ENCODE measurements around the gene SRRM4.

The SRRM4 gene

DNA sequence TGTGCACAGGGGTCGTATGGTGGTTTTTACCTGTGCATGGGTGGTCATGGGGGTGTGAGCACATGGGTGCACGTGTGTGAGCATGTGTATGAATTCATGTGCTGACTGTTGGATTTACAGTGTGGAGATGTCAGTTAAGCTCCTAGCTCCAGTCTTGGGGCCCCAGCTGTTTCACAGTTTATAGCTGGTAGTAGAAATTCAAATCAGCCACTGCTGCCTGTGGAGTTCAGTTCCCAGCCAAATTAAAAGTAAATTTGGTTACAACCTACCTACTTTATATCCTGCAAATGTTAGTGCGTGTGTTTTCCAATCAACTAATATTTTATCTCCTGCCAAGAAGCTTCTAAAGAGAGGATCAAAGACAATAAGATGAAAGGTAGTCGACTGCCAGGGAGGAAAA lies 141.4 kb downstream of the SRRM4 start:
- DNase-seq = no peak

DNA sequence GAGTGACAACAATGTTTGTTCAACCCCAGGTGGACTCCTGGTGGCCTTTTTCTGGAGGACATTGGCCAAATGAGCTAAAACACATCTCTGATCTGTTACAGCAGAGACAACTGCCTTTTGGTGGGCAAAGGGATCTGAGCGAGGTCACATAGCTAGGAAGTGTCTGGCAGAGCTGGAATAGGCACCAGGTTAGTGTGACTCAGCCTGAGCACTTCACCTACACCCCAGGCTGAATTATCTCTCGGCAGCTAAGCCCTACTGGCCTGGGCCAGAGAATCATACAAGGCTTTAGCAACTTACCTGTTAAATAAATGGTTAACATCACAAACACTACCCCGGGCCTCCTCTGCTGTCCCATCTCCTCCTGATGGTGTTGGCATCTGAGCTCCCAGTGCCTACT lies 147.2 kb downstream of the SRRM4 start:
- DNase-seq = no peak

DNA sequence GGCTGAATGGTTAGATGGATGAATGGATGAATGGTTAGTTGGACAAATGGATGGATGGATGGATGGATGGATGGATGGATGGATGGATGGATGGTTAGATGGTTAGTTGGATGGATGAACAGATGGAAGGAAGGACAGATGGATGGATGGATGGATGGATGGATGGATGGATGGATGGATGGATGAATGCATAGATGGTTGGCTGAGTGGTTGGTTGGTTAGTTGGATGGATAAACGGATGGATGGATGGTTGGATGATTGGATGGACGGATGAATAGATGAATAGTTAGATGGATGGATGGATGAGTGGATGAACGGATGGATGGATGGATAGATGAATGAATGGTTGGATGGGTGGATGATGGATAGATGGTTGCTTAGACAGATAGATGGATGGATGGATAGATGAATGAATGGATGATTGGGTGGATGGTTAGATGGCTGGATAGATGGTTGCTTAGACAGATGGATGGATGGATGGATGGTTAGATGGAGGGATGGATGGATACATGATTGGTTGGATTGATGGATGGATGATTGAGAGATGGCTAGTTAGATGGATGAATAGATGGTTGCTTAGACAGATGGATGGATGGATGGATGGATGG lies 148.6 kb downstream of the SRRM4 start:
- DNase-seq = no peak

DNA sequence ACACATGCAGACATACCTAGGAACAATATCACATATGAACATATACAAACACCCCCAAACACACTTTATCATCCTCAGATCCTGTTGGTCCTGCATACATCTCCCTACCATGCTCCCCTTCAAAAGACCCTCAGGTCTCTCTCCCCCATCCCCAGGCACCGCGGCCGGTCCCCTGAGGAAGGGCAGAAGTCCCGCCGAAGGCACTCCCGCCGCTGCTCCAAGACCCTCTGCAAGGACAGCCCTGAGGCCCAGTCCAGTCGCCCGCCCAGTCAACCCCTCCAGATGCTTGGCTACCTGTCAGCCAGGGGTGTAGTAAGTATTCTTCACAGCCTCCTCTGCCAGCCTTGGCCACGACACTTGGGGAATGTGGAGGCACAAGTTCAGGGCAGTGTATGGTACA lies 149.2 kb downstream of the SRRM4 start:
- no peak for DNase-seq

DNA sequence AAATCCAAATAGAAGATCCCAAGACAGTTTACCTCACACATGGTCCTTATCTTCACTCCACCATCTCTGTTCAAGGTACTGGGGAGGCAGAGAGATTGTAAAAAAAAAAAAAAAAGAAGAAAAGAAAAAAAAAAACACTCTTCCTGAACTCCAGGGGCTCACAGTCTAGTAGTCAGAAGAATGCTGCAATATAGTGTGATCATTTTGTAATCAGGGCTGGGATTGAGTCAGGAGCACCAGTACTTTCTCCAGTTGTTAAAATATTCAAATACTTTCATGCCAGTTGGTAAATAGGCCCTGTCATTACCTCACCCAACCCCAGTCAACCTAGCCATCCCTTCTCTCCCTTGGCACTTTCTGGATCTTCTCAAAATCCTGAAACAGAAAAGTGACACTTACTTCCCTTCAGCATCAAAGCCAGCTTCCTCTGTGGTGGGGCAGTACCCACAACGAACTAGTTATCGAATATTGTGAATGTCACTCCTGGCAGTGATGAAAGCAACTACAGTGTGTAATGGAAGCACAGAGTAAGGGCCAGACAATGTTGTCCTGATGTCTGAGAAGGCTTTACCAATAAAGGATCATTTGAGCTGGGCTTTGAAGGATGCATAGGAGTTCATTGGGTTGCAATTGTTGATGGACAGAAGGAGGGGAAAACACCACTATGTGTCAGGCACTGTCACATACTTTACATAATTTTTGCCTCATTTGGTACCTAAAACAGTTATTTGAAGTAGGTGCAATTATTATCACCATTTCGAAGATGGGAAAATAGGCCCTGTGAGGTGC lies 153.1 kb downstream of the SRRM4 start:
- no peak for DNase-seq

DNA sequence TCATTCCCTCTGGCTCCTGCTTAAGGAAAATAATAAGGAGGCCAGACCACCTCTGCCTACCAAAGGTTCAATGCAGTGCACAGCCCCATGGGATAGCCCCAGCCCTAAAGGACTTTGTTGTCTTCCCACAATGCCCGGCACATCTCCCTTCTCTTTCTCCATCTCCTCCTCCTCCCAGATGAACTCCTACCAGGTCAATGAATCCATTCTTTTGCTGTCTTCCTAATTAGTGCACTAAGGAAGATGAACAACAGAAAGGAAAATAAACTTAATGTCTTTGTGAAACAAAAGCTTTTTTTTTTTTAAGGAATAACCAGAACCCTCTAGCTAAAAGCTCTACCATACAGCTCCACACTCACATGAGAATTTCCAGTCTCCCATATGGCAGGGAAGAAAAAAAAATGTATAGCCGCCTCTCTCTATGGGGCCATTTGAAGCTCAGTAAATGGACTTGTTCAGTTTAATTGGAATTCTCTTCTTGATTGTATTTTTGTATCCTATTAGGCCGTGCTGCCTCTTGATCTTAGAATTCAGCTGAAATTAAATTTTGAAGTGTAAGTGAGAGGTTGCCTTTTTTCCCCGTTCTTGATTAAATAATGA lies 155.6 kb downstream of the SRRM4 start:
- DNase-seq = no peak

DNA sequence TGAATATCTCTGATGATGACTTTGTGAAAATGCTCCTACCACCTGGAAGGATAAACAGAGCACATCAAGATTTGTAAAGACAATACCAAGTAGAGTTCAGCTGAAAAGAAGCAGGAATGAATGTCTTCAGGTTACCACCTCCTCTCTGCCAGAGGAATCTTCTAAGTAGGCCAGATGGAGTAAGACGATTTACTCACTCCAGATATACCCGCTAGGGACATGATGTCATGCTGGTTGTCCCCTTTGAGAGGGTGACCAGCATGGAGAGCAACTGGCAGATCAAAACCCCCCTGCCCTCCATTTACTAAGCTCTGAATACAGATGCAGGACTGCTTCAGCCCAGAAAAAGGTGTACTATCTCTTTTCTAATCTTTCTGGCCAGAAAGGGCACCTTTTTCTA lies 158.1 kb downstream of the SRRM4 start:
- DNase-seq = no peak

DNA sequence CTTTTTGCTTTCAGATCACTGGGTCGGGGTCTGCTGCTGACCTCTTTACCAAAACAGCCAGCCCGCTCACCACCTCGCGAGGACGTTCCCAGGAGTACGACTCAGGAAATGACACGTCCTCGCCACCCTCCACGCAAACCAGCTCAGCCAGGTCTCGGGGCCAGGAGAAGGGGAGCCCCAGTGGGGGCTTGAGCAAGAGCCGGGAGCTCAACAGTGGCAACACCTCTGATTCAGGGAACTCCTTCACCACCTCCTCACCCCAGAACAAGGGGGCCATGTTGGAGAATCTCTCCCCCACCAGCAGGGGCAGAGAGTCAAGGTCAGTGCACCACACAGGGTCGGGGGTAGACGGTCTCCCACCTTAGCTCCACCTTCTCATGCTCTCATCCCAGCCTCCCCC lies 164.0 kb downstream of the SRRM4 start:
- no peak for DNase-seq

DNA sequence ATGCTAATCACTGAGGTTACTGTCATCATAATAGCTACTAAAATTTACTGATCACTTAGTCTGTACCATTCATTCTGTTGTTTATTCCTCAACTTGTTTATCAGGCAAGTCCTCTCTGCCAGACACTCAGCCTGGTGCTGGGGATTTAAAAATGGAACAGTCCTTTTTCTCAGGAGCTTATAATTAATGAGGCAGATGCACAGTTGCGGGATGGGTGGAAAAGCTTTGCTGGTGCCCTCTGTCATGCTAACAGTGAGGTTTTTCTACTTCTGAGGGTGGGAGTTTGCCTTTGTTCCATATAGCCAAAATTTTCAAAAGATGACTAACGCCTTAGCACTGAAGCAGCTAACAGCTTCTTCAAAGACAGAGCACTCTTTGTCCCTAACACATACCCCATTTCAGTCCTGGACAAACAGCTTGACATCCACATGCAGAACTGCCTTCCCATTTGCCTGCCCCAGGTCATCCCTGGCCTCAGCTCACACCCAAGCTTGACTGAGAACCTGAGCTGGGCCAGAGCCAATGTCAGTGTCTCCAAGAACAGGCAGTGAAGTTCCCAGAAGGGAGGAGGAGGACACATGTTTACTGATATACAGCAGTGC lies 166.6 kb downstream of the SRRM4 start:
- DNase-seq = no peak

DNA sequence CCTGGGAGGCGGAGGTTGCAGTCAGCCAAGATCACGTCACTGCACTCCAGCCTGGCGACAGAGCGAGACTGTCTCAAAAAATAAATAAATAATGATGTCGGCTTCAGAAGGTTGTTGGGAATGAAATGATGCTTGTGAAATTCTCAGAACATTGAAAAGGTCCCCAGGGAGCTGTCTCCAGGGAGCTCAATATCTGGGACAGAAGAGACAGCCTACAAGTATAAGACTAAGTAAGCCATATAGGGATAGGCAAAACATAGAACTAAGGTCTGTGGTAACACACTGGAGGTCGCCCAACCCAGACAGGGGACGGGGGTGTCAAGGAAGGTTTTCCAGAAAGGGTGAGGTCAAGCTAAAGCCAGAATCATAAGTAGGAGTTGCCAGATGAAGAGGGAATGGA lies 167.9 kb downstream of the SRRM4 start:
- no peak for DNase-seq

DNA sequence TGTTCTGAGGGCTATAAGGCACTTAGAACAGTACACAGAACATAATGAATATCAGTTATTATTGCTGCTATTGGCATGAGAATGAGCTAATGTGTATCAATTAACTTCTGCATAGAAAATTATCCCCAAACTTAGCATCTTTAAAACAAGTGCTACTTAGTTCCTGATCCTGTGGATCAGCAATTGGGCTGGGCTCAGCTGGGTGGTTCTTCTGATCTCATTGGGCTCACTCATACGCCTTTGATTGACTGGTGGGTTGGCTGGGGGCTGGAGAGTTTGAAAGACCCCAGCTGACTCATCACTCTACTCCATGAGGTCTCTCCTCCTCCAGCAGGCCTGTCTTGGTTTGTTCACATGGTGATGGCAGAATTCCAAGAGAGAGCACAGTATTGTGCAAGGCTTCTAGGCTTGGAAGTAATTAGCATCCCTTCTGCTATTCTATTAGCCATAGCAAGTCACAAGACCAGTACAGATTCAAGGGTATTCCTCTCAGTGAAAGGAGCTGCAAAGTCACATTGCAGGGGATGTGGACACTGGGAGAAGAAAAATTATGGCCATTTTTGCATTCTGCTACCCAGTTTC lies 170.2 kb downstream of the SRRM4 start:
- DNase-seq = no peak

DNA sequence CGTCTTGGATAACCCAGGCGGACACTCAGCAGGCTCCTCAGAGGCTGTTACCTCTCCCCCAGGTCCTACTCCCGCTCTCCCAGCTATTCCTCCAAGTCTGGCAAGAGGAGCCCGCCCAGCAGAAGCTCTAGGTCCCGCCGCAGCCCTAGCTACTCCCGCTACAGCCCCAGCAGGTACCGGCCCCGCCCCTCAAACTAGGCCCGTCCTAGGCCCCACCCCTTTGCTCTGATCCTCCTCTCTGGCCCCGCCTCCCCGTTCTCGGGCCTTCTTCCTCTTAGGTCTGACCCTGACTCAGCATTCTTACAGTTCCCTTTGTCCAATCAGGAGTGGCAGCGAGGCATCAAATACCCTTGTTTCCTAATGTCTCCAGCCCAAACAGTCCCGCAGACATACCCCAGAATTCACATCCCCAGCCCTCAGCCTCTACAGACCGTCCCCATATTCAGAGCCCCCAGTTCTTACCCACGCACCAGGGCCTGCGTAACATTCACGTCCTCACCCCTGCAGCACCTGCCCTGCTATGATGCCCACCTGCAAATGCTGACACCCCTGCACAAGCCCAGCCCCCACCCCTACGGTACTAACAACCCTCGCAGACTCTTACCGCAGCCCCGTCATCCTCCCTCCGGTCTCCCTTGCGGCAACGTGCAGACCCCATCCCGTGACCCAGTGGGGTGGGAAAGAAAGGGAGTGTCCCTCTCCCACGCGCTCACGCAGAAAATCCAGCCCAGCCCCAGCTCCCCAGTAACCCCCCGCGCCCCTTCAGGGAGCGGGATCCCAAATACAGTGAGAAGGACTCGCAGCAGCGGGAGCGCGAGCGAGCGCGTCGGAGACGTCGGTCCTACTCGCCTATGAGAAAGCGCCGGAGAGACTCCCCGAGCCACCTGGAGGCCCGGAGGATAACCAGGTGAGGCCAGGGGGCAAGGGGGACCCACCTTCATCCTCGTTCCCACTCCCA lies 172.4 kb downstream of the SRRM4 start:
- no peak for DNase-seq

DNA sequence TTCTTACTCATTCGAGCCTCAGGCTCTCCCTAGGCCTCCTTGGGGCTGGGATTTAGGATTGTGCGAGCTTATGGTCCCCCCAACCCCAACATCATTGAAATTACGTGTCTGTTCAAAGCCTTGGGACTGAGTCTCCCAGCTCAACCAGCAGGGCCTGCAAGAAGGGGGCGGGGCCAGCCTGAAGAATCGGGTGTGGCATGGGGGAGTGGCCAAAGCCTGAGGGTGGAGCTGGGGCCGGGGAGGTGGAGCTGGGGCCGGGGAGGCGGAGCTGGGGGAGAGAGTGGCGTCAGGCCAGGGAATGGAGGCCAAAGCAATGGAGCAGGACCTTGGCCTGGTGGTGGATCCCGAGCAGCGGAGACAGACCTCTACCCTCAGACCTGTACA lies 173.1 kb downstream of the SRRM4 start:
- DNase-seq = no peak

DNA sequence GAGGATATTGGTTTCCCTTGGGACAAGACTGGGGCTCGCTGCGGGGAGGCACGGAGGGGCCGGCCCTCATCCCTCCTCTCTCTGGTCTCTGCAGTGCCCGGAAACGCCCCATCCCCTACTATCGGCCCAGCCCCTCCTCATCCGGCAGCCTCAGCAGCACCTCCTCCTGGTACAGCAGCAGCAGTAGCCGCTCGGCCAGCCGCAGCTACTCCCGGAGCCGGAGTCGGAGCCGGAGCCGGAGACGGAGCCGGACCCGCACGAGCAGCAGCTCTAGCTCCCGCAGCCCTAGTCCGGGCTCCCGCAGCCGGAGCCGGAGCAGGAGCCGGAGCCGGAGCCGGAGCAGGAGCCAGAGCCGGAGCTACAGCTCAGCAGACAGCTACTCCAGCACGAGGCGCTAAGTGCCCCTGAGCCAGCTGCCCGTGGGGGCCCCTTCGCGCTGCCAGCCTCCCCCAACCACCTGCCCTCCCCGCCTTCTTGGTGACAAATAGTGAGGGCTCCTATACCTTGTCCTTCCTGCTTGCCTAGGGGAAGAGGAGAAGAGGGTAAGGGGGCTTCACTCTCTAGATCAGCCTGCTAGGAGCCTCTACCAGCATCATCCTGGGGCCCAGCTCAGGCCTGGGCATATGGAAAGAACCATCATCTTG lies 175.2 kb downstream of the SRRM4 start:
- no peak for DNase-seq

DNA sequence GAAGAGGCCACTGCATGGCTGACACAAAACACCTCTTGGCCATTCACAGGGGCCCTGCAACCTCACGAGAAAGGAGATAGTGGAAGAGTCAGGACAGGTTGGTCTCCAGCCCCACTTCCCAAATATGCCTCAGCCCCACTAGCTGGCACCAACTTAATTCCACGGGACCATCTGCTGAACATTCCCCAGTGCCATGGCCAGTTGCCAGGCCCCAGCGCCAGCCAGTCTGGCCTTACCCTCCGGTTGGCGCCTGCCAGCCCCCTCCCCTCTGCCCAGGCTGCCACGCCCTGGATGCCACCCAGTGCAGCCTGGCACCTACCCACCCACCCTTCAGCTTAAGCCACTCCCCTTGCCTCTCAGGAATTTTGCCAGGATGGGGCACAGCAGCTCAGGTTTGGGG lies 176.2 kb downstream of the SRRM4 start:
- no peak for DNase-seq

DNA sequence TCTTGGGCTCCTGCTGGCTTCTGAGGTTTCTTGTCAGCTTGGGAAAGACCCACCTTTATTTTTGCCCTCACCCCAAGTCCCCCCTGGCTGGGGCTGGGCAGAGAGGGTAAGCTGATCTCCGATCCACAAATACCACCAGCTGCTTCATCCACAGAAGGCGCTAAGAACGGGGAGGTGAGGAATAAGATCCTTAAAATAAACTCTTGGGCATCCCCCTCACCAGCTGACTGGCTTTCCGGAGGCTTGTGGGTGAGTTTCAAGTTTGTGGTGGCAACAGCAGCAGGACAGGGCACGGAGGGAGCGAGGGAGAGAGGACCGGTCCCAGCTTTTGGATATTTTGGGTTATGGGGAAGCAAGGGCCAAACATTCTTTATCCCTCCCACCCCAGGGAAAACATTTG lies 176.6 kb downstream of the SRRM4 start:
- no peak for DNase-seq

DNA sequence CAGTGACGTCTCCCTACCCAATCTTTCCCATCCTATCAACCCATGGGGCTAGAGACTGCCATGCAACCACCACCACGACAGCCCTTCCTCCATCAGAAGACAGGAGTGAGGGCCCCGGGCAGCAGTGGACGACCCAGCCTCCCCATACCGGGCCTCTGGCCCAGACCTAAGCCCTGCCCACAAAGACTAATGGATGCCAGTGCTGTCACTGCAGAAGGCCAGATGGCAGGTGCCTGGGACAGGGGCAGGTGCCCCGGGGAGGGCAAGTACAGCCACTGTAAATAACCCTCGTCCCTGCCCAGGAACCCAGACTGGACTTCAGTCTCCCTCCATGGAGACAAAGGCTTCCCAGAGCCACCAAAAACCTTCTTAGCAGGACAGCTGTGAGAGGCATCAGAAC lies 177.1 kb downstream of the SRRM4 start:
- no peak for DNase-seq

DNA sequence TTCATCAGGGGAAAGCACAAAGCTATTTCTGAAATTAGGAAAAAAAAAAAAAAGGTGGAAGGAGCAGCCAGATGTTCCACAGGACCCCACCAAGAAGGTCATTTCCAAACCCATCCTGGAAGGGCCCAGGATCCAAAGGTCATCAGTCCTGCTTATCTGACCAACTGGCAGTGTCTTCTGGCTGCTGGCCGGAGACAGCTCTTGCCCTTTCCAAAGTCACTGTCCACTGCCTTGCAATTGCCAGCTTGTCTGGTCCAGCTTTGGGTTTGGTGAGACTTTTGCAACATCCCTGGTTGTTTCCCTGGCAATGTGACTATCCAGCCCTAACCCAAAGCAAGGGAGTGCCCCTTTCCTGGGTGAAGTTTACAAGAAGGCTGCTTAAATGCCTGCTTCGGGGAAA lies 178.5 kb downstream of the SRRM4 start:
- no peak for DNase-seq

DNA sequence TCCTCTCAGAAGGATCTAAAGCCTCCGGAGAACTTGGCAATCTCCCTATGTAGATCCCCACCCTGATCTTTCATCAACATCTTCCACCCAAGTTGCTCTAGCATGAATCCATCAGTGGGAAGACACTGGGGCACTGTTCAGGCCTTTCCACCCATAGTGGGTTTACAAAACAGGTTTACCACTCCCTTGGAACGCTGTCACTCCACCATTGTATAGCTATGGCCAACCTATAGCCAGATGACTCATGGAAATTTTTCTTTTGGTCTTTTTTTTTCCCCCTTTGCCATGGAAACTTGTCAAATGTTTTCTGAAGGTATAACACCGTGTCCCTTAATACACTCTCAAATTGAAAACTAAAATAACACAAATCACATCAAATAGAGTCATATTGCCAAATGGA lies 186.6 kb downstream of the SRRM4 start:
- DNase-seq = no peak

DNA sequence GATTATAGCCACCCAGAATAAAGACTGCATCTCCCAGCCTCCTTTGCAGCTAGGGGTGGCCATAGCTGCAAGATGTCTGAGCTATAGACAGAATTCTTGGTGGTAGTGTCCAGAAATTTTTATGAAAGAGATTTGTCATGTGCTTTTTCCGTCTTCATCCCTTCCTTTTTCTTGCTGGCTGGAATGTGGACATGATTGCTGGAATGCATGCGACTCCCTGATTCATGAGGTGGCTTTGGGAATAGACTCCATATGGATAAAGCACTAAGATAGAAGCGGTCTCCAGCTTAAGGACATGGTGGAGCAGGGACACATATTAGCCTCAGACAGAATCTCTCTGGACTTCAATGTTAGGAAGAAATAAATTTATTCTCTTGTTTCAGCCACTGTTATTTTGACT lies 187.4 kb downstream of the SRRM4 start:
- no peak for DNase-seq

DNA sequence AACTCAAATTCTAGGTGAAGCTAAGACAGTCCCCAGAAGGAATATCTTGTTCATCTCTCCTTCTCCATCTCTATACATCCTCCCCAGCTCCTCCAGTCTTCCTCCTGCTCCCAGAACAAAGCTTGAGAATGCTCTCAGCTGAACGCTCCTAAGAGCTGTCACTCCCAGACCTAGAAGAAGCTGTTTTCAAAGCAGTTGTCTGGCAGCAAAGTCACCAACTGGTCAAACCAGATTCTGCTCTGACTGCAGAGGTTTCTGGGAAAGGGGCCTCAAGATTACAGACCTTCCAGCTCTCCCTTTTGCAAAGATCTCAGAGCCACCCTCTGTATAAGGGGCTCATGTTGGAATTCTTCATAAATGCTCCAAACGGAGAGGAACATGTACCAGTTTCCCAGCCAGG lies 187.8 kb downstream of the SRRM4 start:
- no peak for DNase-seq

DNA sequence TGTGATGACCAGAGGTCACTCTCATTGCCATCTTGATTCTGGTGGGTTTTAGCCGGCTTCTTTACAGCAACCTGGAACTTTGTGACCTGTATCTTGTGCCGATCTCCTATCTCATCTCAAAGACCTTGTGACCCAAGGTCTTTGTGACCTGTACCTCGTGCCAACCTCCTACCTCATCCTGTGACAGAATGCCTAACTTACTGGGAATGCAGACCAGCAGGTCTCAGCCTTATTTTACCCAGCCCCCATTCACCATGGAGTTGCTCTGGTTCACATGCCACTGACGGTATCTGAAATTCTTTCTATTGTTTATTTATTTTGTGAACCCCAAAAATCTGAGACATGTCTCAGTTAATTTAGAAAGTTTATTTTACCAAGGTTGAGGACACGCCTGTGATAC lies 189.9 kb downstream of the SRRM4 start:
- no peak for DNase-seq

Measured in NCI-H1048 (cell line).